ENCODE results near the gene CLDN5. TPM values are rescaled to one million over a fixed set of nuclear protein-coding genes. Genes with fewer than 3 reads are reported as not detected.

CLDN5 gene
- total and polyA plus RNA-seq, 2 donors (not counting 1 experiment from before 2014, with no cell fraction given): not detected

DNA sequence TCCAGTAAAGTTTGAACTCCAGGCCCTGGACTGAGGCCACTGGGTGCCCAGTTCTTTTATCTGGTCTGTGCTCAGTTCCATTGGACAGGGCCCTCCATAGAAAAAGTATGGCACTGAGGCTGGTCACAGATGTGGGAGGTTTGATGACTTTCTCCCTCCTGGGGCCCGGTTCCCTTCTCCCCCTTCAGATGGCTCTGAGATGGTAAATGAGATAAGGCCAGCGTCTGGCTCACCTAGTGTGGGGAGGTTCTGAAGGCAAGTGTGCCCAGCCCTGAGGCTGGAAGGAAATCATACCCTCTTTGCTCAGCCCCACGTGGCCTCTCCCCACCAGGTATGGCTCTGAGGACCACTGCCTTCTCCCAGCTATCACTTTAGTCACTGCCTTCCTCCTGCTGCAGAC lies 1.5 kb upstream of the CLDN5 start:
- peaks cover 8 to 22% of the 10 kb centered on the region in 2 donors for H3K4me1 ChIP-seq (ENCODE audit: control insufficient read depth in 2 of 2, insufficient read depth in 2 of 2, low read length in 2 of 2)
- Mint-ChIP-seq H3K27ac (no peak overlapping the region), H3K4me1 (peaks cover 12% of the 10 kb centered on the region), H3K27me3 (peaks cover 26% of the 10 kb centered on the region), H3K4me3 (peak overlapping the region; percentile 32), H3K9me3 (ENCODE audit: insufficient read depth) (no peaks in the 10 kb centered on the region)
- H3K36me3 ChIP-seq (replicated peaks in 1 of 2; ENCODE audit: control extremely low read depth in 1 of 2, control insufficient read depth in 1 of 2, extremely low read depth in 1 of 2, insufficient read depth in 2 of 2, low read length in 1 of 2): no peaks in the 10 kb centered on the region
- no peak overlapping the region for H2AFZ ChIP-seq (ENCODE audit: insufficient read depth, low read depth, low read length, poor library complexity, severe bottlenecking)
- peaks cover 0 to 2% (median 0%) of the 10 kb centered on the region in 3 donors for H3K9me3 ChIP-seq (ENCODE audit: control extremely low read depth in 1 of 3, control insufficient read depth in 2 of 3, insufficient read depth in 1 of 3, low read length in 2 of 3)
- no peak overlapping the region for H3K9ac ChIP-seq (ENCODE audit: low read length)
- no peaks in the 10 kb centered on the region for H4K20me1 ChIP-seq (ENCODE audit: control insufficient read depth, insufficient read depth, low read length, poor library complexity, severe bottlenecking)
- H3K27me3 ChIP-seq (replicated peaks in 1 of 4; ENCODE audit: control extremely low read depth in 1 of 4, control insufficient read depth in 3 of 4, insufficient read depth in 4 of 4, low read length in 3 of 4): peaks cover 0 to 38% (median 5%) of the 10 kb centered on the region in 4 experiments
- 75% methylated on average over 2 of the region's 3 CpGs for WGBS (ENCODE audit: insufficient coverage)
- intact Hi-C loops (cut with micrococcal nuclease): no loop called here
- ATAC-seq (ENCODE audit: low read depth): no peak
- no peaks in the 10 kb centered on the region for H3K79me2 ChIP-seq (ENCODE audit: control insufficient read depth, insufficient read depth, low read length)
- H3K27ac ChIP-seq (ENCODE audit: low read length in 2 of 2): no peak overlapping the region
- DNase-seq: no peak
- no peak for TF ChIP-seq EZH2 (IDR thresholded peaks at IDR 0.05; ENCODE audit: borderline replicate concordance, insufficient read depth, low read depth, low read length, poor library complexity, severe bottlenecking)
- TF ChIP-seq, protein P1, sequence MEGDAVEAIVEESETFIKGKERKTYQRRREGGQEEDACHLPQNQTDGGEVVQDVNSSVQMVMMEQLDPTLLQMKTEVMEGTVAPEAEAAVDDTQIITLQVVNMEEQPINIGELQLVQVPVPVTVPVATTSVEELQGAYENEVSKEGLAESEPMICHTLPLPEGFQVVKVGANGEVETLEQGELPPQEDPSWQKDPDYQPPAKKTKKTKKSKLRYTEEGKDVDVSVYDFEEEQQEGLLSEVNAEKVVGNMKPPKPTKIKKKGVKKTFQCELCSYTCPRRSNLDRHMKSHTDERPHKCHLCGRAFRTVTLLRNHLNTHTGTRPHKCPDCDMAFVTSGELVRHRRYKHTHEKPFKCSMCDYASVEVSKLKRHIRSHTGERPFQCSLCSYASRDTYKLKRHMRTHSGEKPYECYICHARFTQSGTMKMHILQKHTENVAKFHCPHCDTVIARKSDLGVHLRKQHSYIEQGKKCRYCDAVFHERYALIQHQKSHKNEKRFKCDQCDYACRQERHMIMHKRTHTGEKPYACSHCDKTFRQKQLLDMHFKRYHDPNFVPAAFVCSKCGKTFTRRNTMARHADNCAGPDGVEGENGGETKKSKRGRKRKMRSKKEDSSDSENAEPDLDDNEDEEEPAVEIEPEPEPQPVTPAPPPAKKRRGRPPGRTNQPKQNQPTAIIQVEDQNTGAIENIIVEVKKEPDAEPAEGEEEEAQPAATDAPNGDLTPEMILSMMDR (IDR thresholded peaks at IDR 0.05): no peak
- CTCF ChIA-PET: no interaction called here
- no peak overlapping the region for H3K4me3 ChIP-seq (ENCODE audit: control extremely low read depth in 1 of 5, extremely low read depth in 1 of 5, insufficient read depth in 1 of 5, low read depth in 2 of 5, low read length in 4 of 5)
- no peak overlapping the region for H3K4me2 ChIP-seq (replicated peaks; ENCODE audit: low read depth, low read length, poor library complexity, severe bottlenecking)
- POLR2A ChIA-PET: no interaction called here

DNA sequence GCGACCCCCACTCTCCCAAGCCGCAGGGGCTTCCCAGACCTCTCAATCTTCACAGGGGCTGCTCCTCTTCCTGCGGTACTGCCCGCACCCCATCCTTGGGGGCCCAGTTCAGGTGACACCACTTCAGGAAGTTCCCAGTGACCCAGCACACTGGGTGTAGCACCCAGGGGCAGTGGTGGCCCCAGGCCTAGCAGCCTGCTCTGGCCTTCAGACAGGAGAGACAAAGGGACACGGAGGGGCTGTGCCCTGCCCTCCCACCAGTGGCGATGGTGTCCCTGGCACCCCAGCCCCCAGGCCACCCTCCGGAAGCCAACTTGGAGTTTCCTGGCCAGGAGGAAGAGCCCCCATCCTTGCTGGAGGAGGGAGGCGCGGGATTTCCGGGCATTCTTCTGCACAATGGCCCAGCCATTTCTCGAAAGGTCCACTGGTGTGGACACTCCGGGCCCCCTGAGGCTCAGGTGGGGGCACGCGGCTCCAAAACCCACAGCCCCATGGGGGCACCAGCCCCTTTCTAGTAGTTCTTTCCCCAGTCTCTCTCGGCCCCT lies 978 bp upstream of the CLDN5 start:
- Histone ChIP-seq H3K9ac (ENCODE audit: low read length) (no peak overlapping the region), H3K79me2 (ENCODE audit: control insufficient read depth, insufficient read depth, low read length) (no peaks in the 10 kb centered on the region), H3K27me3 (replicated peaks in 1 of 4; ENCODE audit: control extremely low read depth in 1 of 4, control insufficient read depth in 3 of 4, insufficient read depth in 4 of 4, low read length in 3 of 4) (peaks cover 0 to 37% (median 5%) of the 10 kb centered on the region in 4 experiments), H3K4me3 (ENCODE audit: control extremely low read depth in 1 of 5, extremely low read depth in 1 of 5, insufficient read depth in 1 of 5, low read depth in 2 of 5, low read length in 4 of 5) (no peak overlapping the region), H3K9me3 (ENCODE audit: control extremely low read depth in 1 of 3, control insufficient read depth in 2 of 3, insufficient read depth in 1 of 3, low read length in 2 of 3) (peaks cover 0 to 2% (median 0%) of the 10 kb centered on the region in 3 donors), H2AFZ (ENCODE audit: insufficient read depth, low read depth, low read length, poor library complexity, severe bottlenecking) (no peak overlapping the region), H3K4me1 (ENCODE audit: control insufficient read depth in 2 of 2, insufficient read depth in 2 of 2, low read length in 2 of 2) (peaks cover 8 to 22% of the 10 kb centered on the region in 2 donors), H3K36me3 (replicated peaks in 1 of 2; ENCODE audit: control extremely low read depth in 1 of 2, control insufficient read depth in 1 of 2, extremely low read depth in 1 of 2, insufficient read depth in 2 of 2, low read length in 1 of 2) (no peaks in the 10 kb centered on the region), H3K27ac (ENCODE audit: low read length in 2 of 2) (no peak overlapping the region), H3K4me2 (replicated peaks; ENCODE audit: low read depth, low read length, poor library complexity, severe bottlenecking) (no peak overlapping the region), H4K20me1 (ENCODE audit: control insufficient read depth, insufficient read depth, low read length, poor library complexity, severe bottlenecking) (no peaks in the 10 kb centered on the region)
- ATAC-seq (ENCODE audit: low read depth) (no peak), DNase-seq (no peak)
- Mint-ChIP-seq H3K27ac (no peak overlapping the region), H3K4me1 (peaks cover 12% of the 10 kb centered on the region), H3K4me3 (peak overlapping the region; percentile 37), H3K9me3 (ENCODE audit: insufficient read depth) (no peaks in the 10 kb centered on the region), H3K27me3 (peaks cover 26% of the 10 kb centered on the region)
- TF ChIP-seq, protein P1 (IDR thresholded peaks at IDR 0.05): no peak
- no peak for TF ChIP-seq EZH2 (IDR thresholded peaks at IDR 0.05; ENCODE audit: borderline replicate concordance, insufficient read depth, low read depth, low read length, poor library complexity, severe bottlenecking)
- ChIA-PET POLR2A (no interaction called here), CTCF (no interaction called here)
- 86% methylated on average over 15 of the region's 15 CpGs for WGBS (ENCODE audit: insufficient coverage)
- intact Hi-C loops (cut with micrococcal nuclease): no loop called here
